ENCODE measurements around the gene CLIC1. TPM values are rescaled to one million over a fixed set of nuclear protein-coding genes. Genes with fewer than 3 reads are reported as not detected.

Gene CLIC1
- total and polyA plus RNA-seq, 12 donors = 51.1 to 400 (median 87.9) TPM

- Histone ChIP-seq H3K9me3 (no peaks in the 10 kb centered on the region), H3K27me3 (no peaks in the 10 kb centered on the region), H3K4me3 (peak overlapping the region in 4 of 10 donors; percentile 67 to 94 (median 83)), H3K27ac (peak overlapping the region in 7 of 10 donors; percentile 87 to 98 (median 96)), H3K4me1 (peaks cover 9 to 75% (median 68%) of the 10 kb centered on the region in 9 donors), H3K36me3 (peaks cover 0 to 46% (median 29%) of the 10 kb centered on the region in 9 donors)
- intact Hi-C loops (cut with DNase I) = loop anchor here in 2 of 10 donors (10.0 kb wide), 2 partner anchors 61 to 101 kb away; partner anchors contain the start of gene VARS1 (in 1 of the 2)
- no peak for DNase-seq
- 79% methylated on average over 4 of the region's 4 CpGs for WGBS, 2 donors
- no peak for TF ChIP-seq CTCF (IDR thresholded peaks at IDR 0.05)
- no peak for ATAC-seq
Observed at GRCh38 chr6:31733734-31734133, 2.6 kb downstream of the CLIC1 start.

GRCh38 chr6:31732029-31732428 is 4.3 kb downstream of the CLIC1 start:
- peaks cover 0 to 61% (median 35%) of the 10 kb centered on the region in 9 donors for H3K36me3 ChIP-seq
- no peaks in the 10 kb centered on the region for H3K9me3 ChIP-seq
- DNase-seq (no peak), ATAC-seq (no peak)
- H3K4me1 ChIP-seq = peaks cover 16 to 75% (median 66%) of the 10 kb centered on the region in 9 donors
- intact Hi-C loops (cut with DNase I) = loop anchor here in 2 of 10 donors (10.0 kb wide), 2 partner anchors 63 to 103 kb away; partner anchors contain the start of gene VARS1 (in 1 of the 2)
- H3K4me3 ChIP-seq = no peak overlapping the region
- H3K27me3 ChIP-seq = no peaks in the 10 kb centered on the region
- TF ChIP-seq CTCF (IDR thresholded peaks at IDR 0.05) = no peak
- 54% methylated on average over 3 of the region's 3 CpGs for WGBS, 2 donors
- H3K27ac ChIP-seq = peak overlapping the region in 6 of 10 donors; percentile 15 to 97 (median 28)

GRCh38 chr6:31730631-31731086 is 5.7 kb downstream of the CLIC1 start:
- no peak for ATAC-seq
- H3K4me3 ChIP-seq = peak overlapping the region in 8 of 10 donors; percentile 66 to 95 (median 78)
- intact Hi-C loops (cut with DNase I) = loop anchor here in 2 of 10 donors (10.0 kb wide), 2 partner anchors 64 to 104 kb away; partner anchors contain the start of gene VARS1 (in 1 of the 2)
- H3K27ac ChIP-seq = peak overlapping the region; percentile 93 to 97 (median 94)
- TF ChIP-seq CTCF (IDR thresholded peaks at IDR 0.05) = no peak
- 89 to 95% methylated on average over 11 of the region's 11 CpGs for WGBS, 2 donors
- no peaks in the 10 kb centered on the region for H3K9me3 ChIP-seq
- no peak for DNase-seq
- H3K36me3 ChIP-seq = peaks cover 0 to 75% (median 46%) of the 10 kb centered on the region in 9 donors
- no peaks in the 10 kb centered on the region for H3K27me3 ChIP-seq
- peaks cover 12 to 83% (median 59%) of the 10 kb centered on the region in 9 donors for H3K4me1 ChIP-seq

GRCh38 chr6:31729979-31730630 is 6.2 kb downstream of the CLIC1 start:
- 2% methylated on average over 46 of the region's 46 CpGs for WGBS, 2 donors
- Histone ChIP-seq H3K27ac (peak overlapping the region; percentile 93 to 97 (median 94)), H3K27me3 (no peaks in the 10 kb centered on the region), H3K4me1 (peaks cover 12 to 84% (median 57%) of the 10 kb centered on the region in 9 donors), H3K4me3 (peak overlapping the region; percentile 66 to 95 (median 78)), H3K36me3 (peaks cover 0 to 77% (median 46%) of the 10 kb centered on the region in 9 donors), H3K9me3 (no peaks in the 10 kb centered on the region)
- peak; percentile 92 to 93 for DNase-seq
- ATAC-seq = peak; percentile 81 to 93 (median 90)
- TF ChIP-seq CTCF (IDR thresholded peaks at IDR 0.05) = peak in 2 of 9 donors; percentile 14 to 22
- intact Hi-C loops (cut with DNase I) = loop anchor here in 7 of 10 donors (1.0 to 10.0 kb wide), 7 partner anchors 29 to 105 kb away; partner anchors contain the start of genes VARS1 (in 2 of the 7) and LY6G5C (in 1 of the 7)

All from heart right ventricle (tissue), 16 donors.